ENCODE results near the gene RTF2.
"Not testable (repeated sequence)": the region's sequence is repeated elsewhere in the genome, so short reads cannot be mapped to it uniquely, and the experiment has no call there.

The RTF2 gene

GRCh38 chr20:56527521-56527920, 59.1 kb downstream of the RTF2 start:
- DNase-seq (ENCODE audit: low spot score) = no peak
- TF ChIP-seq CTCF (IDR thresholded peaks at IDR 0.05; ENCODE audit: extremely low read depth, insufficient read depth, missing control alignments) = no peak
- in situ Hi-C loops (cut with MboI; ENCODE audit: low pct_unique_long_range_greater_than_20kb, low sequenced_read_pairs, unreplicated experiment) = no loop called here

- in situ Hi-C loops (cut with MboI; ENCODE audit: low pct_unique_long_range_greater_than_20kb, low sequenced_read_pairs, unreplicated experiment); DNase-seq (ENCODE audit: low spot score): not testable (repeated sequence)
Observed at GRCh38 chr20:56532946-56533345, 64.5 kb downstream of the RTF2 start, which contains the start of gene FAM209B. FAM209B (plus strand) TSS chr20:56533246; CDS start chr20:56533342, 96 bp downstream.

GRCh38 chr20:56537997-56538396, 69.6 kb downstream of the RTF2 start:
- in situ Hi-C loops (cut with MboI; ENCODE audit: low pct_unique_long_range_greater_than_20kb, low sequenced_read_pairs, unreplicated experiment) = no loop called here
- no peak for TF ChIP-seq CTCF (IDR thresholded peaks at IDR 0.05; ENCODE audit: extremely low read depth, insufficient read depth, missing control alignments)
- DNase-seq (ENCODE audit: low spot score) = no peak

GRCh38 chr20:56540415-56540814, 72.0 kb downstream of the RTF2 start:
- in situ Hi-C loops (cut with MboI; ENCODE audit: low pct_unique_long_range_greater_than_20kb, low sequenced_read_pairs, unreplicated experiment) = no loop called here
- DNase-seq (ENCODE audit: low spot score) = no peak
- TF ChIP-seq CTCF (IDR thresholded peaks at IDR 0.05; ENCODE audit: extremely low read depth, insufficient read depth, missing control alignments) = no peak

GRCh38 chr20:56542489-56543030, 74.1 kb downstream of the RTF2 start:
- DNase-seq (ENCODE audit: low spot score) = no peak

GRCh38 chr20:56551571-56551970, 83.1 kb downstream of the RTF2 start:
- no peak for TF ChIP-seq CTCF (IDR thresholded peaks at IDR 0.05; ENCODE audit: extremely low read depth, insufficient read depth, missing control alignments)
- no peak for DNase-seq (ENCODE audit: low spot score)
- in situ Hi-C loops (cut with MboI; ENCODE audit: low pct_unique_long_range_greater_than_20kb, low sequenced_read_pairs, unreplicated experiment) = no loop called here

More at GRCh38 chr20:56542489-56543030, 74.1 kb downstream of the RTF2 start:
- in situ Hi-C loops (cut with MboI; ENCODE audit: low pct_unique_long_range_greater_than_20kb, low sequenced_read_pairs, unreplicated experiment) = no loop called here
- TF ChIP-seq CTCF (IDR thresholded peaks at IDR 0.05; ENCODE audit: extremely low read depth, insufficient read depth, missing control alignments) = no peak

GRCh38 chr20:56552911-56553629, 84.6 kb downstream of the RTF2 start:
- in situ Hi-C loops (cut with MboI; ENCODE audit: low pct_unique_long_range_greater_than_20kb, low sequenced_read_pairs, unreplicated experiment) = no loop called here
- no peak for DNase-seq (ENCODE audit: low spot score)
- TF ChIP-seq CTCF (IDR thresholded peaks at IDR 0.05; ENCODE audit: extremely low read depth, insufficient read depth, missing control alignments) = no peak

Measured in GM13977 (cell line).